Activated CD4-positive, alpha-beta T cell treated with anti-CD3 and anti-CD28 coated beads, Interleukin-2, amount 10 ng/mL, durations not matched to agents 24 days and 14 days (primary cell): ENCODE measurements around the gene GALNT15. TPM values are rescaled to one million over a fixed set of nuclear protein-coding genes. Genes with fewer than 3 reads are reported as not detected.
A peak's percentile ranks its signal among the peaks of the same experiment; 100 is the strongest.

Experiments
- DNase-seq: peaks from one replicate; pipeline ENCODE4 v3.0.0; 2022
- H3K27ac Mint-ChIP-seq: one replicate; pipeline ENCODE4 v1.8.0; 2022; ENCODE audit warnings: mild to moderate bottlenecking, mixed read lengths
- H3K27me3 Mint-ChIP-seq: one replicate; pipeline ENCODE4 v1.8.0; 2022; ENCODE audit warnings: mixed read lengths
- H3K36me3 Mint-ChIP-seq: one replicate; pipeline ENCODE4 v1.8.0; 2022; ENCODE audit warnings: low read depth, mild to moderate bottlenecking, mixed read lengths
- H3K4me1 Mint-ChIP-seq: one replicate; pipeline ENCODE4 v1.8.0; 2021; ENCODE audit warnings: mixed read lengths
- H3K4me3 Mint-ChIP-seq: one replicate; pipeline ENCODE4 v1.8.0; 2022; ENCODE audit warnings: mild to moderate bottlenecking, moderate library complexity, mixed read lengths
- H3K9me3 Mint-ChIP-seq: one replicate; pipeline ENCODE4 v1.8.0; 2021; ENCODE audit warnings: mixed read lengths
- intact Hi-C: fragments of 100-400 bp; cut with micrococcal nuclease; formaldehyde crosslinking; loops from one replicate; pipeline ENCODE4 v1.15.1; 2023
- total RNA-seq: library from RNA; stranded (reverse); gene quantifications from 2 replicates; pipeline ENCODE4 v1.2.3, GENCODE V29; 2022

The GALNT15 gene
- total RNA-seq, 1 donor from 2014 or later = not detected

- Mint-ChIP-seq H3K9me3 (no peaks in the 10 kb centered on the region), H3K27ac (no peak overlapping the region), H3K27me3 (peaks cover 31% of the 10 kb centered on the region), H3K4me1 (peaks cover 3% of the 10 kb centered on the region), H3K36me3 (no peaks in the 10 kb centered on the region), H3K4me3 (no peak overlapping the region)
- no peak for DNase-seq
- intact Hi-C loops = loop anchor here (5.0 kb wide), 1 partner anchor 974 kb away; no protein-coding TSS in a partner anchor
These were observed 2.0 kb downstream of the GALNT15 start for GRCh38 chr3:16176391-16177030.

GRCh38 chr3:16177382-16177781 is 2.9 kb downstream of the GALNT15 start:
- Mint-ChIP-seq H3K27me3 (peaks cover 28% of the 10 kb centered on the region), H3K27ac (no peak overlapping the region), H3K4me3 (no peak overlapping the region), H3K4me1 (peaks cover 3% of the 10 kb centered on the region), H3K9me3 (no peaks in the 10 kb centered on the region), H3K36me3 (no peaks in the 10 kb centered on the region)
- intact Hi-C loops = loop anchor here (5.0 kb wide), 1 partner anchor 975 kb away; no protein-coding TSS in a partner anchor
- DNase-seq = no peak

GRCh38 chr3:16177962-16178627 is 3.6 kb downstream of the GALNT15 start:
- Mint-ChIP-seq H3K36me3 (no peaks in the 10 kb centered on the region), H3K4me1 (peaks cover 3% of the 10 kb centered on the region), H3K9me3 (no peaks in the 10 kb centered on the region), H3K4me3 (no peak overlapping the region), H3K27ac (no peak overlapping the region), H3K27me3 (peaks cover 26% of the 10 kb centered on the region)
- intact Hi-C loops = loop anchor here (1.0 to 5.0 kb wide), 5 partner anchors 69 to 976 kb away; no protein-coding TSS in a partner anchor
- DNase-seq = peak; percentile 90

- no peak overlapping the region for H3K4me3 Mint-ChIP-seq
- no peak for DNase-seq
- peaks cover 3% of the 10 kb centered on the region for H3K4me1 Mint-ChIP-seq
- no peak overlapping the region for H3K27ac Mint-ChIP-seq
- peaks cover 22% of the 10 kb centered on the region for H3K27me3 Mint-ChIP-seq
- intact Hi-C loops = loop anchor here (1.0 to 5.0 kb wide), 5 partner anchors 69 to 976 kb away; no protein-coding TSS in a partner anchor
- no peaks in the 10 kb centered on the region for H3K36me3 Mint-ChIP-seq
- H3K9me3 Mint-ChIP-seq = no peaks in the 10 kb centered on the region
These were observed 4.1 kb downstream of the GALNT15 start for GRCh38 chr3:16178628-16178988.

- H3K4me1 Mint-ChIP-seq = peaks cover 3% of the 10 kb centered on the region
- intact Hi-C loops = loop anchor here (2.0 to 5.0 kb wide), 2 partner anchors 548 to 977 kb away; no protein-coding TSS in a partner anchor
- DNase-seq = no peak
- H3K36me3 Mint-ChIP-seq = no peaks in the 10 kb centered on the region
- no peak overlapping the region for H3K4me3 Mint-ChIP-seq
- H3K9me3 Mint-ChIP-seq = no peaks in the 10 kb centered on the region
- peaks cover 18% of the 10 kb centered on the region for H3K27me3 Mint-ChIP-seq
- no peak overlapping the region for H3K27ac Mint-ChIP-seq
These were observed 4.8 kb downstream of the GALNT15 start for GRCh38 chr3:16179261-16179660.

GRCh38 chr3:16179771-16180736 is 5.6 kb downstream of the GALNT15 start:
- no peaks in the 10 kb centered on the region for H3K36me3 Mint-ChIP-seq

GRCh38 chr3:16180737-16181134 is 6.3 kb downstream of the GALNT15 start:
- Mint-ChIP-seq H3K4me1 (peaks cover 3% of the 10 kb centered on the region), H3K27me3 (peaks cover 15% of the 10 kb centered on the region), H3K36me3 (no peaks in the 10 kb centered on the region), H3K9me3 (no peaks in the 10 kb centered on the region), H3K27ac (no peak overlapping the region), H3K4me3 (no peak overlapping the region)
- no peak for DNase-seq
- intact Hi-C loops = no loop called here

More at GRCh38 chr3:16179771-16180736, 5.6 kb downstream of the GALNT15 start:
- Mint-ChIP-seq H3K27ac (no peak overlapping the region), H3K9me3 (no peaks in the 10 kb centered on the region), H3K4me1 (peaks cover 3% of the 10 kb centered on the region), H3K27me3 (peaks cover 15% of the 10 kb centered on the region), H3K4me3 (no peak overlapping the region)
- no peak for DNase-seq
- intact Hi-C loops = loop anchor here (2.0 to 5.0 kb wide), 2 partner anchors 549 to 978 kb away; no protein-coding TSS in a partner anchor

- intact Hi-C loops = no loop called here
- no peak for DNase-seq
- no peak overlapping the region for H3K27ac Mint-ChIP-seq
- no peaks in the 10 kb centered on the region for H3K36me3 Mint-ChIP-seq
- H3K4me1 Mint-ChIP-seq = peaks cover 3% of the 10 kb centered on the region
- H3K4me3 Mint-ChIP-seq = no peak overlapping the region
- peaks cover 12% of the 10 kb centered on the region for H3K27me3 Mint-ChIP-seq
- no peaks in the 10 kb centered on the region for H3K9me3 Mint-ChIP-seq
These were observed 6.9 kb downstream of the GALNT15 start for GRCh38 chr3:16181361-16181760.

GRCh38 chr3:16182183-16182582 is 7.7 kb downstream of the GALNT15 start:
- H3K36me3 Mint-ChIP-seq = no peaks in the 10 kb centered on the region
- no peak overlapping the region for H3K27ac Mint-ChIP-seq
- intact Hi-C loops = no loop called here
- DNase-seq = no peak
- H3K4me3 Mint-ChIP-seq = no peak overlapping the region
- no peaks in the 10 kb centered on the region for H3K9me3 Mint-ChIP-seq
- peaks cover 7% of the 10 kb centered on the region for H3K27me3 Mint-ChIP-seq
- peaks cover 3% of the 10 kb centered on the region for H3K4me1 Mint-ChIP-seq

GRCh38 chr3:16182612-16183011 is 8.1 kb downstream of the GALNT15 start:
- no peaks in the 10 kb centered on the region for H3K9me3 Mint-ChIP-seq
- DNase-seq = no peak
- H3K27ac Mint-ChIP-seq = no peak overlapping the region
- H3K4me3 Mint-ChIP-seq = no peak overlapping the region
- peaks cover 3% of the 10 kb centered on the region for H3K4me1 Mint-ChIP-seq
- intact Hi-C loops = no loop called here
- H3K36me3 Mint-ChIP-seq = no peaks in the 10 kb centered on the region
- H3K27me3 Mint-ChIP-seq = peaks cover 3% of the 10 kb centered on the region

- H3K9me3 Mint-ChIP-seq = no peaks in the 10 kb centered on the region
- H3K36me3 Mint-ChIP-seq = no peaks in the 10 kb centered on the region
- peaks cover 3% of the 10 kb centered on the region for H3K4me1 Mint-ChIP-seq
- no peak overlapping the region for H3K27ac Mint-ChIP-seq
- H3K27me3 Mint-ChIP-seq = no peaks in the 10 kb centered on the region
- intact Hi-C loops = no loop called here
- no peak for DNase-seq
- no peak overlapping the region for H3K4me3 Mint-ChIP-seq
These were observed 8.6 kb downstream of the GALNT15 start for GRCh38 chr3:16183082-16183481.

GRCh38 chr3:16183601-16184270 is 9.3 kb downstream of the GALNT15 start:
- Mint-ChIP-seq H3K27ac (no peak overlapping the region), H3K4me3 (no peak overlapping the region), H3K27me3 (no peaks in the 10 kb centered on the region), H3K4me1 (no peaks in the 10 kb centered on the region), H3K36me3 (no peaks in the 10 kb centered on the region), H3K9me3 (no peaks in the 10 kb centered on the region)
- DNase-seq = no peak
- intact Hi-C loops = no loop called here

GRCh38 chr3:16186086-16186485 is 11.6 kb downstream of the GALNT15 start:
- H3K27me3 Mint-ChIP-seq = no peaks in the 10 kb centered on the region
- intact Hi-C loops = no loop called here
- no peaks in the 10 kb centered on the region for H3K9me3 Mint-ChIP-seq
- H3K4me1 Mint-ChIP-seq = no peaks in the 10 kb centered on the region
- no peaks in the 10 kb centered on the region for H3K36me3 Mint-ChIP-seq
- no peak overlapping the region for H3K27ac Mint-ChIP-seq
- no peak overlapping the region for H3K4me3 Mint-ChIP-seq
- DNase-seq = no peak
